OCI-LY1 (cell line): ENCODE results near the gene LIN52.

Source experiments
- H2AFZ ChIP-seq: fragments of 200-600 bp; sonication (generic), shearing (Covaris generic); 2 replicates; pipeline ENCODE4 v1.6.0; 2014; ENCODE audit warnings: antibody characterized with exemption, mild to moderate bottlenecking, low read length
- H3F3A ChIP-seq: fragments of 200-600 bp; sonication (generic), shearing (Covaris generic); 2 replicates; pipeline ENCODE4 v1.6.0; 2014; ENCODE audit warnings: mild to moderate bottlenecking, antibody characterized with exemption, low read length, moderate library complexity; ENCODE audit not compliant: insufficient read depth
- H3K27ac ChIP-seq: fragments of 200-600 bp; sonication (generic); 2 replicates; pipeline ENCODE4 v1.5.1; 2014; ENCODE audit warnings: low read length, mixed run types, mild to moderate bottlenecking, low read depth; ENCODE audit not compliant: poor library complexity, severe bottlenecking
- H3K27me3 ChIP-seq: fragments of 200-600 bp; sonication (generic); 2 replicates; pipeline ENCODE4 v1.6.0; 2014; ENCODE audit warnings: antibody characterized with exemption, mild to moderate bottlenecking, low read length, moderate library complexity; ENCODE audit not compliant: insufficient read depth
- H3K36me3 ChIP-seq: fragments of 200-600 bp; sonication (generic); 2 replicates; pipeline ENCODE4 v1.6.1; 2014; ENCODE audit warnings: mild to moderate bottlenecking, antibody characterized with exemption, low read length, moderate library complexity, mixed read lengths; ENCODE audit not compliant: insufficient read depth
- H3K4me1 ChIP-seq: fragments of 200-600 bp; sonication (generic); 2 replicates; pipeline ENCODE4 v1.5.1; 2014; ENCODE audit warnings: mild to moderate bottlenecking, low read length, moderate library complexity; ENCODE audit not compliant: insufficient read depth, severe bottlenecking
- H3K4me2 ChIP-seq: fragments of 200-600 bp; sonication (generic), shearing (Covaris generic); 2 replicates; pipeline ENCODE4 v1.6.1; 2014; ENCODE audit warnings: low read length
- H3K4me3 ChIP-seq: fragments of 200-600 bp; sonication (generic); 2 replicates; pipeline ENCODE4 v1.5.1; 2014; ENCODE audit warnings: low read length, low read depth, mild to moderate bottlenecking, mixed read lengths; ENCODE audit not compliant: poor library complexity, severe bottlenecking
- H3K79me2 ChIP-seq: fragments of 200-600 bp; shearing (Covaris generic); 2 replicates; pipeline ENCODE4 v1.6.1; 2016; ENCODE audit warnings: mixed run types, low read length, mixed read lengths; ENCODE audit not compliant: insufficient read depth
- H3K9ac ChIP-seq: fragments of 200-600 bp; sonication (generic), shearing (Covaris generic); 2 replicates; pipeline ENCODE4 v1.6.1; 2014; ENCODE audit warnings: mild to moderate bottlenecking, low read length, mixed read lengths
- H3K9me2 ChIP-seq: fragments of 200-600 bp; sonication (generic), shearing (Covaris generic); 2 replicates; pipeline ENCODE4 v1.6.1; 2014; ENCODE audit warnings: low read depth, mild to moderate bottlenecking, low read length, mixed read lengths
- H3K9me3 ChIP-seq: fragments of 200-600 bp; shearing (Covaris generic); 2 replicates; pipeline ENCODE4 v1.6.1; 2014; ENCODE audit warnings: low read length, mixed read lengths
- H4K20me1 ChIP-seq: fragments of 200-600 bp; sonication (generic), shearing (Covaris generic); 2 replicates; pipeline ENCODE4 v1.6.0; 2016; ENCODE audit warnings: mild to moderate bottlenecking, low read length; ENCODE audit not compliant: insufficient read depth
- EZH2 ChIP-seq: fragments of 200-600 bp; sonication (generic), shearing (Covaris generic); IDR thresholded peaks from 2 replicates; pipeline ENCODE4 v1.8.0; 2017; ENCODE audit warnings: borderline replicate concordance, mixed run types, mild to moderate bottlenecking, antibody characterized with exemption, low read length, moderate library complexity, mixed read lengths
- TF ChIP-seq, protein P1 (sequence below): fragments of 200-600 bp; sonication (generic), shearing (Covaris generic); IDR thresholded peaks from 2 replicates; pipeline ENCODE4 v1.5.1; 2017; ENCODE audit warnings: mild to moderate bottlenecking, antibody characterized with exemption, low read length, moderate library complexity, mixed read lengths

The LIN52 gene

DNA sequence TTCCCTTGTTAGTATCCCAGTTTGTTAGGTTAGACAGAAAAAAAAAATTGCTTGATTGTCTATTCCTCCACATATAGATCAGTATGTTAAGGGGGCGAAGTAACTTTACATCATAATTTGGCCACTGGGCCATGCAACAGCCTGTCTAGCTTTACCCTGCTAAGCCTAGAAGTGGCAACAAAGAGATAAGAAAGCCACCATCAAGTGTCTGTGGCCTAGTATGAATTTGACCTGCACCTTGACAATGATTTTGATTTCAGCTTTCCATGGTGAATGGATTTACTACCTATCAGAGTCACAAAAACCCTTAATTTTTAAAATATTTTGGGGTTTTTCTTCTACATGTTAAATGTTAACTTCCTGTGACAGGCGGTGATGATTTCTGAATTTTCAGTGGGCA lies 63.9 kb downstream of the LIN52 start:
- no peak overlapping the region for H2AFZ ChIP-seq
- TF ChIP-seq EZH2, result no peak
- TF ChIP-seq, protein P1, sequence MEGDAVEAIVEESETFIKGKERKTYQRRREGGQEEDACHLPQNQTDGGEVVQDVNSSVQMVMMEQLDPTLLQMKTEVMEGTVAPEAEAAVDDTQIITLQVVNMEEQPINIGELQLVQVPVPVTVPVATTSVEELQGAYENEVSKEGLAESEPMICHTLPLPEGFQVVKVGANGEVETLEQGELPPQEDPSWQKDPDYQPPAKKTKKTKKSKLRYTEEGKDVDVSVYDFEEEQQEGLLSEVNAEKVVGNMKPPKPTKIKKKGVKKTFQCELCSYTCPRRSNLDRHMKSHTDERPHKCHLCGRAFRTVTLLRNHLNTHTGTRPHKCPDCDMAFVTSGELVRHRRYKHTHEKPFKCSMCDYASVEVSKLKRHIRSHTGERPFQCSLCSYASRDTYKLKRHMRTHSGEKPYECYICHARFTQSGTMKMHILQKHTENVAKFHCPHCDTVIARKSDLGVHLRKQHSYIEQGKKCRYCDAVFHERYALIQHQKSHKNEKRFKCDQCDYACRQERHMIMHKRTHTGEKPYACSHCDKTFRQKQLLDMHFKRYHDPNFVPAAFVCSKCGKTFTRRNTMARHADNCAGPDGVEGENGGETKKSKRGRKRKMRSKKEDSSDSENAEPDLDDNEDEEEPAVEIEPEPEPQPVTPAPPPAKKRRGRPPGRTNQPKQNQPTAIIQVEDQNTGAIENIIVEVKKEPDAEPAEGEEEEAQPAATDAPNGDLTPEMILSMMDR, result no peak
- no peaks in the 10 kb centered on the region for H3K79me2 ChIP-seq
- no peaks in the 10 kb centered on the region for H3K36me3 ChIP-seq
- no peaks in the 10 kb centered on the region for H3K27me3 ChIP-seq
- H3K9me3 ChIP-seq, result no peaks in the 10 kb centered on the region
- no peaks in the 10 kb centered on the region for H3F3A ChIP-seq
- H3K9me2 ChIP-seq, result no peaks in the 10 kb centered on the region
- H3K4me1 ChIP-seq, result no peaks in the 10 kb centered on the region
- H3K4me3 ChIP-seq, result no peak overlapping the region
- H3K4me2 ChIP-seq, result no peak overlapping the region
- no peaks in the 10 kb centered on the region for H4K20me1 ChIP-seq
- no peak overlapping the region for H3K9ac ChIP-seq
- H3K27ac ChIP-seq, result no peak overlapping the region

DNA sequence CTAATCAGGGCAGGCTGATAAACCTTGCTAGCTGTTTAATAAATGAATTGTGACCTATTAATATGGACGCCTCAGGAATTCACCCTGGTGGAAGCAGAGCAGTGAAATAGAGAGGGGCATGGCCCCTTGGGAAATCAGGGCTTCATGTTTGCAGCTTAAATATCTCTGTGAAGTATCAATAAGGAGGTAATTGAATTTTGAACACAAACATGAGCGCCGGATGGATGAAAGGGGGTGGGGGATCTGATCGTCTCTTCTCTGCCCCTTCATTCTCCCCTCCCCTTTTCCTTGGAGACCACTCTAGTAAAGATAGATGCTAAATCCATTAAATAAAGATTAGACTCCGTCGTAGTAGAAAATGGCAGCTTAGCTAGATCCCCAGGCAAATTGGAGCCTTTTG lies 70.5 kb downstream of the LIN52 start:
- TF ChIP-seq, protein P1, result no peak
- Histone ChIP-seq H3K27me3 (no peaks in the 10 kb centered on the region), H3K79me2 (no peaks in the 10 kb centered on the region), H2AFZ (no peak overlapping the region), H3K4me3 (no peak overlapping the region), H3K9ac (no peak overlapping the region), H3K9me3 (no peaks in the 10 kb centered on the region), H3K36me3 (no peaks in the 10 kb centered on the region), H4K20me1 (no peaks in the 10 kb centered on the region), H3K27ac (no peak overlapping the region), H3K9me2 (no peaks in the 10 kb centered on the region), H3K4me2 (no peak overlapping the region), H3F3A (no peaks in the 10 kb centered on the region), H3K4me1 (no peaks in the 10 kb centered on the region)

DNA sequence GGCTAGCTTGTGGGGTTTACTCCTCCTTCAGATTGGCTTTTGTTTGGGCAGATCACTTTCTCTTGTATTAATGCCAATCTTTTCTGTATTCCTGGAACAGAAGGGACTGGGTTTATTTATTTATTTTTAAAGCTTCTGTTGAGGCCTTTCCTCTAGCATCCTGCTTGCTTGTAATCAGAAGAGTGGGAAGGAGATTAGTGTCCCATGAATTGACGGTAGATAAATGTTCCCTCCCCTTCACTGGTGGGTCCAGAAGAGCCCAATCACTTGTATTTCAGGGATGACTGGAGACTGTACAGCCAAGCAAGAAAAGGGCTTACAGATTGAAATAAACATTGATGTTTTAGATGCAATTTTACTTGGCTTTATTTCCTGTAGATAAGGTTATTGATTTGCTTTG lies 71.0 kb downstream of the LIN52 start:
- Histone ChIP-seq H3K36me3 (no peaks in the 10 kb centered on the region), H3K27ac (no peak overlapping the region), H3K79me2 (no peaks in the 10 kb centered on the region), H3K9me2 (no peaks in the 10 kb centered on the region), H3K4me1 (no peaks in the 10 kb centered on the region), H2AFZ (no peak overlapping the region), H4K20me1 (no peaks in the 10 kb centered on the region), H3K27me3 (no peaks in the 10 kb centered on the region), H3F3A (no peaks in the 10 kb centered on the region), H3K9ac (no peak overlapping the region), H3K4me2 (no peak overlapping the region), H3K9me3 (no peaks in the 10 kb centered on the region), H3K4me3 (no peak overlapping the region)
- TF ChIP-seq, protein P1, result no peak
- TF ChIP-seq EZH2, result no peak
